Glutamatergic neuron (in vitro differentiated cells): ENCODE results near the gene LCOR. TPM values are rescaled to one million over a fixed set of nuclear protein-coding genes. Genes with fewer than 3 reads are reported as not detected.

ENCODE experiments used
- DNase-seq: peaks from one replicate; pipeline ENCODE4 v3.0.0; 2022
- H3K27ac Mint-ChIP-seq: one replicate; pipeline ENCODE4 v1.8.0; 2020; ENCODE audit warnings: mild to moderate bottlenecking, mixed read lengths, inconsistent platforms; ENCODE audit not compliant: unreplicated experiment
- H3K27me3 Mint-ChIP-seq: one replicate; pipeline ENCODE4 v1.8.0; 2020; ENCODE audit warnings: mild to moderate bottlenecking, moderate library complexity, mixed read lengths, inconsistent platforms; ENCODE audit not compliant: unreplicated experiment
- H3K36me3 Mint-ChIP-seq: one replicate; pipeline ENCODE4 v1.8.0; 2020; ENCODE audit warnings: mild to moderate bottlenecking, mixed read lengths, inconsistent platforms; ENCODE audit not compliant: unreplicated experiment
- H3K4me1 Mint-ChIP-seq: one replicate; pipeline ENCODE4 v1.8.0; 2020; ENCODE audit warnings: mild to moderate bottlenecking, low read depth, mixed read lengths, inconsistent platforms; ENCODE audit not compliant: unreplicated experiment
- H3K4me3 Mint-ChIP-seq: one replicate; pipeline ENCODE4 v1.8.0; 2020; ENCODE audit warnings: mild to moderate bottlenecking, mixed read lengths, inconsistent platforms; ENCODE audit not compliant: unreplicated experiment
- H3K9me3 Mint-ChIP-seq: one replicate; pipeline ENCODE4 v1.8.0; 2020; ENCODE audit warnings: mild to moderate bottlenecking, moderate library complexity, mixed read lengths, inconsistent platforms; ENCODE audit not compliant: unreplicated experiment
- CTCF ChIP-seq: fragments of 200-600 bp; sonication (generic); IDR thresholded peaks from one replicate; pipeline ENCODE4 v1.5.0; 2021; ENCODE audit not compliant: partially characterized antibody, unreplicated experiment
- total RNA-seq: library from RNA; stranded (reverse); fragmentation: NEBNext Ultra II Directional; extraction: Animal tissue kit (Norgen Biotek cat#: 25700); gene quantifications from one replicate; pipeline ENCODE4 v1.2.1, GENCODE V29; 2021; ENCODE audit not compliant: unreplicated experiment

The LCOR gene
- total RNA-seq, 1 donor from 2014 or later, result 132 TPM

DNA sequence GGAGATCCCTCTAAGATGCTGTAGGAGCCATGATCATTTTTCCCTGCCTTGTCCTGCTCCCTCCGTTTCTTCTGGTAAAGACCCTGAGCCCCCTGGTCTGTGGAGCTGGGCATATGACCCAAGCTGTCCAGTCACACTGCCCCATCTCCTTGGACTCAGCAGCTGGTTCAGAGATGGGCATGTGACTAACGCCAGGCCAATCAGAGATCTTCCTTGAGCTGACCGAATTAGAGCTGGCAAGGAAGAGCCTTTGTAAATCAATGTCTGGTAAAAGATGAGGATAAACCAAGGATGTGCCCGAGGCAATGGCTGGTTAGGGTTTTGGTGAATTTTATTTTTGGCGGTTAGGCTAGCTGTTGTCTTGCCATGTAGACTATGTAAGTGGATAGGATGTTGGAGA lies 173.3 kb downstream of the LCOR start:
- Mint-ChIP-seq H3K4me1 (no peaks in the 10 kb centered on the region), H3K4me3 (no peak overlapping the region), H3K27me3 (peaks cover 7% of the 10 kb centered on the region), H3K9me3 (no peaks in the 10 kb centered on the region), H3K36me3 (peaks cover 14% of the 10 kb centered on the region), H3K27ac (no peak overlapping the region)
- TF ChIP-seq CTCF, result no peak
- DNase-seq, result no peak

- DNase-seq, result no peak
- Mint-ChIP-seq H3K27ac (no peak overlapping the region), H3K36me3 (peaks cover 14% of the 10 kb centered on the region), H3K4me1 (no peaks in the 10 kb centered on the region), H3K4me3 (no peak overlapping the region), H3K27me3 (peaks cover 7% of the 10 kb centered on the region), H3K9me3 (no peaks in the 10 kb centered on the region)
- TF ChIP-seq CTCF, result no peak
Observed at GRCh38 chr10:97006364-97006763, 174.3 kb downstream of the LCOR start.

GRCh38 chr10:97007417-97007816 lies 175.3 kb downstream of the LCOR start:
- no peak for TF ChIP-seq CTCF
- no peak overlapping the region for H3K27ac Mint-ChIP-seq
- DNase-seq, result no peak
- H3K4me1 Mint-ChIP-seq, result no peaks in the 10 kb centered on the region
- peaks cover 14% of the 10 kb centered on the region for H3K36me3 Mint-ChIP-seq
- no peak overlapping the region for H3K4me3 Mint-ChIP-seq
- no peaks in the 10 kb centered on the region for H3K9me3 Mint-ChIP-seq
- peaks cover 10% of the 10 kb centered on the region for H3K27me3 Mint-ChIP-seq

GRCh38 chr10:97010695-97011206 lies 178.7 kb downstream of the LCOR start:
- no peak overlapping the region for H3K27ac Mint-ChIP-seq

More at GRCh38 chr10:97010695-97011206, 178.7 kb downstream of the LCOR start:
- H3K27me3 Mint-ChIP-seq, result peaks cover 8% of the 10 kb centered on the region
- H3K4me1 Mint-ChIP-seq, result no peaks in the 10 kb centered on the region
- H3K4me3 Mint-ChIP-seq, result no peak overlapping the region
- TF ChIP-seq CTCF, result no peak
- H3K36me3 Mint-ChIP-seq, result peaks cover 14% of the 10 kb centered on the region
- no peak for DNase-seq
- peaks cover 2% of the 10 kb centered on the region for H3K9me3 Mint-ChIP-seq
